Adrenal gland (tissue), 12 donors: ENCODE measurements around the gene RGSL1. TPM values are rescaled to one million over a fixed set of nuclear protein-coding genes. Genes with fewer than 3 reads are reported as not detected.

Source experiments
- DNase-seq, 7 donors: peaks; one replicate each; pipeline ENCODE4 v3.0.0-alpha.2; 2019 to 2020
- H3K27ac ChIP-seq, 5 donors: fragments of 200-600 bp; sonication (generic) in 4 of 5; 1 replicate in 3 of 5; 2 replicates in 2 of 5; pipeline versions ENCODE4 v1.5.1 to v1.8.0; 2016 to 2020; ENCODE audit warnings: mild to moderate bottlenecking in 1 of 5
- H3K27me3 ChIP-seq: fragments of 200-600 bp; 2 replicates; pipeline ENCODE4 v1.8.0; 2021
- H3K36me3 ChIP-seq, 2 donors: fragments of 200-600 bp; replicated peaks in 1 of 2; 1 replicate in 1 of 2; 2 replicates in 1 of 2; pipeline versions ENCODE4 v1.5.1 to v1.8.0; 2018 to 2022
- H3K4me1 ChIP-seq, 2 donors: fragments of 200-600 bp; replicated peaks in 1 of 2; 1 replicate in 1 of 2; 2 replicates in 1 of 2; pipeline versions ENCODE4 v1.5.1 to v1.8.0; 2018 to 2021
- H3K4me3 ChIP-seq, 4 donors: fragments of 200-600 bp; sonication (generic) in 3 of 4; one replicate each; pipeline ENCODE4 v1.5.1; 2016 to 2018
- H3K9me3 ChIP-seq, 3 donors: fragments of 200-600 bp; sonication (generic) in 1 of 3; replicated peaks in 1 of 3; 1 replicate in 2 of 3; 2 replicates in 1 of 3; pipeline versions ENCODE4 v1.5.1 to v1.8.0; 2016 to 2021
- POLR2A ChIP-seq, 2 donors: fragments of 450-650 bp; IDR thresholded peaks; one replicate each; pipeline ENCODE4 v1.6.1; 2017; ENCODE audit warnings: antibody characterized with exemption in 2 of 2, mild to moderate bottlenecking in 2 of 2, moderate library complexity in 1 of 2
- WGBS, 4 donors: extraction: QIAGEN DNeasy Blood & Tissue Kit in 2 of 4; methylation state at CpG; one replicate each; pipeline versions ENCODE4 v1.1.5 to v1.1.7; 2013 to 2017; 5-methylcytosine and 5-hydroxymethylcytosine counted together
- intact Hi-C, 2 donors: fragments of 100-400 bp; cut with DNase I; formaldehyde crosslinking; loops; one replicate each; pipeline versions ENCODE4 v1.14.1 to v1.15.0; 2022 to 2023
- polyA plus RNA-seq, 3 donors: library from polyadenylated mRNA; stranded (reverse); fragments of 200-250 nt in 2 of 3; fragments of 350-450 nt in 1 of 3; fragmentation: Illumina TruSeq in 1 of 3; extraction: RNeasy Lipid Tissue Mini Kit (QIAGEN cat#74804) in 1 of 3; gene quantifications; one replicate each; pipeline ENCODE4 v1.2.3, GENCODE V29; 2013 to 2014
- total RNA-seq, 9 donors: library from RNA; depleted of rRNA in 4 of 9; stranded (reverse); fragments of >200 nt in 4 of 9; fragments of 120-200 nt in 1 of 9; fragmentation: NEBNext Ultra II Directional in 1 of 9; extraction: Animal tissue kit (Norgen Biotek cat#: 25700) in 1 of 9; gene quantifications; one replicate each; pipeline versions ENCODE4 v1.1.0 to v1.2.4, GENCODE V29; 2013 to 2023
- TF ChIP-seq, protein P1 (sequence below), 6 experiments: fragments of 450-650 bp in 4 of 6; fragments of 200-600 bp in 2 of 6; sonication (generic) in 1 of 6; IDR thresholded peaks; 1 replicate in 5 of 6; 2 replicates in 1 of 6; pipeline versions ENCODE4 v1.5.1 to v1.8.0; 2016 to 2021; ENCODE audit warnings: antibody characterized with exemption in 6 of 6, mild to moderate bottlenecking in 2 of 6, moderate library complexity in 1 of 6
- donor health status: healthy with polysubstance abuse.
- donor health status: Bipolar disorder and iron deficiency.
- donor health status: DM: yes; HTN: yes; CAD: no.
- donor health status: DM: no; HTN: no; CAD: no.
- donor health status: DM: no; HTN: no; CAD: no.
- donor health status: DM: yes; HTN: yes; CAD: no.

RGSL1 gene
- total and polyA plus RNA-seq, 12 donors, result not detected

DNA sequence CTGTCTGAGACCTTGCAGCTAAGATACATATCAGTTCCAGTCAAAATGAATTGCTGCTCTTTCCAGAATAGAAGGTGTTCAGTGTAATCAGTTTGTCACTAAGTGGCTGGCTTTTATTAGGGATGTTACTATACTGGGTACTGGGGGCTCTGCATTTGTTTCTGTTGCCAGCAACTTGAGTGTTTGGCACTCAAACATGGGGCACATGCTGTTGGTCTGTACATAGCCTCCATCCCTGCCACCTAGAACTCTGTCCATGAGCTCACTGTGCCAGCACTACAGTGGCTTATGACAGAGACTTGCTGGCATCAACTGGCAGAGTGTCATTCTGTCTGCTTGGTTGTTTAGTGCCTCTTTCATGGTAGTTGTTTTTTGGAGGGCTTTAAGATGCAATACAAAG lies 45.1 kb downstream of the RGSL1 start:
- Histone ChIP-seq H3K9me3 (no peaks in the 10 kb centered on the region), H3K27ac (no peak overlapping the region), H3K4me3 (no peak overlapping the region), H3K4me1 (no peaks in the 10 kb centered on the region), H3K27me3 (no peaks in the 10 kb centered on the region), H3K36me3 (no peaks in the 10 kb centered on the region)
- no peak for DNase-seq
- intact Hi-C loops, result no loop called here
- TF ChIP-seq, protein P1, sequence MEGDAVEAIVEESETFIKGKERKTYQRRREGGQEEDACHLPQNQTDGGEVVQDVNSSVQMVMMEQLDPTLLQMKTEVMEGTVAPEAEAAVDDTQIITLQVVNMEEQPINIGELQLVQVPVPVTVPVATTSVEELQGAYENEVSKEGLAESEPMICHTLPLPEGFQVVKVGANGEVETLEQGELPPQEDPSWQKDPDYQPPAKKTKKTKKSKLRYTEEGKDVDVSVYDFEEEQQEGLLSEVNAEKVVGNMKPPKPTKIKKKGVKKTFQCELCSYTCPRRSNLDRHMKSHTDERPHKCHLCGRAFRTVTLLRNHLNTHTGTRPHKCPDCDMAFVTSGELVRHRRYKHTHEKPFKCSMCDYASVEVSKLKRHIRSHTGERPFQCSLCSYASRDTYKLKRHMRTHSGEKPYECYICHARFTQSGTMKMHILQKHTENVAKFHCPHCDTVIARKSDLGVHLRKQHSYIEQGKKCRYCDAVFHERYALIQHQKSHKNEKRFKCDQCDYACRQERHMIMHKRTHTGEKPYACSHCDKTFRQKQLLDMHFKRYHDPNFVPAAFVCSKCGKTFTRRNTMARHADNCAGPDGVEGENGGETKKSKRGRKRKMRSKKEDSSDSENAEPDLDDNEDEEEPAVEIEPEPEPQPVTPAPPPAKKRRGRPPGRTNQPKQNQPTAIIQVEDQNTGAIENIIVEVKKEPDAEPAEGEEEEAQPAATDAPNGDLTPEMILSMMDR (IDR thresholded peaks at IDR 0.05), result no peak
- no peak for TF ChIP-seq POLR2A (IDR thresholded peaks at IDR 0.05)

DNA sequence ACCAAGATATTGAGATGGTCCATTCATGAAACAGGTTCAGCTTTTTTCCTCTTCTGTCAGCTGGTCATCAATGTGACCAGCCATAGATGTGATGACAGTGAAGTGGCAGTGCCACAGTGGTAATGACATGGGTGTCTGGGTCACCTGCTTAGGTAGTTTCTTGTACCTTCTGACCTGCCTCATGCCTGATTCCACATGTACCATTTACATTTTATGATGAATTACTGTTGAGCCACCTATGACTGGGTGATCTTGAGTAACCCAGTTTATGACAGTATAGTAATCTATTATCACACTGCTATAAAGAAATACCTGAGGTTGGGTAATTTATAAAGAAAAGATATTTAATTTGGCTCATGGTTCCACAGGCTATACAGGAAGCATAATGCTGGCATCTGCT lies 45.7 kb downstream of the RGSL1 start:
- intact Hi-C loops, result no loop called here
- Histone ChIP-seq H3K4me1 (no peaks in the 10 kb centered on the region), H3K9me3 (peaks cover 0 to 2% (median 0%) of the 10 kb centered on the region in 3 donors), H3K27me3 (no peaks in the 10 kb centered on the region), H3K27ac (no peak overlapping the region), H3K36me3 (no peaks in the 10 kb centered on the region), H3K4me3 (no peak overlapping the region)
- TF ChIP-seq, protein P1 (IDR thresholded peaks at IDR 0.05), result no peak
- no peak for TF ChIP-seq POLR2A (IDR thresholded peaks at IDR 0.05)
- no peak for DNase-seq

DNA sequence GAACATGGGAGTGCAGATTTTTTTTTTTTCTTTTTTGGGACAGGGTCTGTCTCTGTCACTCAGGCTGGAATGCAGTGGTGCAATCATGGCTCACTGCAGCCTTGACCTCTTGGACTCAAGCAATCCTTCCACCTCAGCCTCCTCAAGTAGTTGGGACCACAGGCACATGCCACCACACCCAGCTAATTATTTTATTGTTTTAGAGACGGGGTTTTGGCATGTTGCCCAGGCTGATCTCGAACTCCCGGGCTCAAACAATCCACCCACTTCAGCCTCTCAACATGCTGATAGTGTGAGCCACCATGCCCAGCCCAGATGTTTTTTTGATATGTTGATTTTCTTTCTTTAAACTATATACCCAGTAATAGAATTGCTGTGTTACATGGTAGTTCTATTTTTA lies 57.7 kb downstream of the RGSL1 start:
- intact Hi-C loops, result no loop called here
- Histone ChIP-seq H3K27me3 (no peaks in the 10 kb centered on the region), H3K36me3 (no peaks in the 10 kb centered on the region), H3K4me1 (no peaks in the 10 kb centered on the region), H3K4me3 (no peak overlapping the region), H3K9me3 (no peaks in the 10 kb centered on the region), H3K27ac (no peak overlapping the region)
- DNase-seq, result no peak
- 35 to 63% (median 51%) methylated on average over 3 of the region's 3 CpGs for WGBS, 4 donors
- TF ChIP-seq POLR2A (IDR thresholded peaks at IDR 0.05), result no peak
- TF ChIP-seq, protein P1 (IDR thresholded peaks at IDR 0.05), result no peak

DNA sequence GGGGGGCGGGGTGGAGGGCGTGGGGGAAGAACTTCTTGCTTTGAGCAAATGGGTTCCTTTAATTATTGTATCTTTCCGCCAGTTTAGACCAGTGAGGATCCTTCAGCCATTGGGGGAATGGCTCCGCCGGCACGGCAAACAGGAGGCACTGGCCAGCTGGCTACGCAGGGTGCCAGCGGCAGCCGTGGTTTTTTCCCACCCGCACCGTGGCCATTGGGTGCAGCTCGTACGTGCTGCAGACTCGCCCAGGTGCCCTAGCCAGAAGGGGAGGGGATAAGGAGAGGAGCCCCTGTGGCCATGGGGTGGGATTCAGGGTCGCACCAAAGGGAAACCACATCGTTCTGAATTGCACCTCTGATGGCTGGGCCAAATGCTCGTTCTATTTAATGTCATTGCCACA lies 65.6 kb downstream of the RGSL1 start:
- 79 to 83% (median 81%) methylated on average over 15 to 17 of the region's 17 CpGs for WGBS, 4 donors
- Histone ChIP-seq H3K4me1 (no peaks in the 10 kb centered on the region), H3K4me3 (no peak overlapping the region), H3K27ac (no peak overlapping the region), H3K36me3 (no peaks in the 10 kb centered on the region), H3K27me3 (peaks cover 3% of the 10 kb centered on the region), H3K9me3 (no peaks in the 10 kb centered on the region)
- TF ChIP-seq POLR2A (IDR thresholded peaks at IDR 0.05), result no peak
- TF ChIP-seq, protein P1 (IDR thresholded peaks at IDR 0.05), result no peak
- no peak for DNase-seq
- intact Hi-C loops, result no loop called here
